ENCODE data around the gene TAS2R31. TPM values are rescaled to one million over a fixed set of nuclear protein-coding genes. Genes with fewer than 3 reads are reported as not detected.

TAS2R31 gene
- total RNA-seq, 1 experiment from 2014 or later, result 1.5 TPM

- no peak for DNase-seq (ENCODE audit: low read depth)
Measured at GRCh38 chr12:10998204-10998603, 33.0 kb downstream of the TAS2R31 start, which contains the start of gene TAS2R20. Gene TAS2R20 (minus strand): TSS chr12:10998304. CDS start chr12:10997875, 429 bp downstream.

- DNase-seq (ENCODE audit: low read depth), result no peak
Measured at GRCh38 chr12:10994307-10994706, 36.9 kb downstream of the TAS2R31 start.

- DNase-seq (ENCODE audit: low read depth), result no peak
Measured at GRCh38 chr12:10989107-10989506, 42.1 kb downstream of the TAS2R31 start.

GRCh38 chr12:10986812-10987211, 44.4 kb downstream of the TAS2R31 start, which contains the start of gene TAS2R50:
Gene TAS2R50 (minus strand): TSS chr12:10986912. CDS start chr12:10986860, 52 bp downstream.
- no peak for DNase-seq (ENCODE audit: low read depth)

GRCh38 chr12:10982244-10982643, 49.0 kb downstream of the TAS2R31 start:
- no peak for DNase-seq (ENCODE audit: low read depth)

Other genes starting within 250 kb of the TAS2R31 start
- 0.32 TPM in 1 of 2 replicates, not detected in the other for gene TAS2R7, start 228.8 kb downstream of the TAS2R31 start, total RNA-seq (2014; rRNA removed)
- gene TAS2R8, start 224.1 kb downstream of the TAS2R31 start, total RNA-seq (2014; rRNA removed), result not detected in 2 replicates
- 0.34 TPM in 1 of 2 replicates, not detected in the other for gene TAS2R9, start 221.2 kb downstream of the TAS2R31 start, total RNA-seq (2014; rRNA removed)
- gene TAS2R10, start 205.0 kb downstream of the TAS2R31 start, total RNA-seq (2014; rRNA removed), result 0.19 and 0.40 TPM in 2 replicates
- 0.34 and 1.9 TPM in 2 replicates for gene PRR4, start 181.9 kb downstream of the TAS2R31 start, total RNA-seq (2014; rRNA removed)
- gene PRH1, start 147.2 kb downstream of the TAS2R31 start, total RNA-seq (2014; rRNA removed), result 6.6 and 8.7 TPM in 2 replicates
- gene TAS2R13, start 121.8 kb downstream of the TAS2R31 start, total RNA-seq (2014; rRNA removed), result 0.06 and 0.63 TPM in 2 replicates
- gene PRH2, start 102.2 kb downstream of the TAS2R31 start, total RNA-seq (2014; rRNA removed), result 1.0 TPM in 1 of 2 replicates, not detected in the other
- 1.7 and 1.8 TPM in 2 replicates for gene TAS2R14, start 92.1 kb downstream of the TAS2R31 start, total RNA-seq (2014; rRNA removed)
- gene TAS2R50, start 44.5 kb downstream of the TAS2R31 start, total RNA-seq (2014; rRNA removed), result 0.58 and 0.75 TPM in 2 replicates
- 0.51 and 0.75 TPM in 2 replicates for gene TAS2R20, start 33.1 kb downstream of the TAS2R31 start, total RNA-seq (2014; rRNA removed)
- gene TAS2R19, start 8.8 kb downstream of the TAS2R31 start, total RNA-seq (2014; rRNA removed), result 0.75 and 1.9 TPM in 2 replicates
- 0.11 and 0.13 TPM in 2 replicates for gene TAS2R46, start 30.9 kb upstream of the TAS2R31 start, total RNA-seq (2014; rRNA removed)
- 0.19 and 0.52 TPM in 2 replicates for gene TAS2R43, start 60.9 kb upstream of the TAS2R31 start, total RNA-seq (2014; rRNA removed)
- 0.32 and 0.57 TPM in 2 replicates for gene TAS2R30, start 103.2 kb upstream of the TAS2R31 start, total RNA-seq (2014; rRNA removed)
- gene SMIM10L1, start 139.8 kb upstream of the TAS2R31 start, total RNA-seq (2014; rRNA removed), result 7.6 and 8.5 TPM in 2 replicates
- gene TAS2R42, start 155.5 kb upstream of the TAS2R31 start, total RNA-seq (2014; rRNA removed), result not detected in 2 replicates
- gene PRB3, start 238.3 kb upstream of the TAS2R31 start, total RNA-seq (2014; rRNA removed), result not detected in 2 replicates

Data from LHCN-M2 (cell line).